ENCODE data around the gene NR2F1.

The NR2F1 gene

GRCh38 chr5:93616538-93617174 lies 33.6 kb downstream of the NR2F1 start:
- H3K4me3 ChIP-seq (ENCODE audit: low read length) = no peak overlapping the region
- no peaks in the 10 kb centered on the region for H3K9me3 ChIP-seq (ENCODE audit: control insufficient read depth, low read depth, low read length)
- H3K27ac ChIP-seq (ENCODE audit: low read length) = no peak overlapping the region
- peaks cover 98% of the 10 kb centered on the region for H3K27me3 ChIP-seq (ENCODE audit: control insufficient read depth, insufficient read depth, low read length)
- peaks cover 14% of the 10 kb centered on the region for H3K4me1 ChIP-seq (ENCODE audit: control insufficient read depth, low read depth, low read length)
- no peak overlapping the region for H3K9ac ChIP-seq (ENCODE audit: low read length)
- no peaks in the 10 kb centered on the region for H3K36me3 ChIP-seq (ENCODE audit: control insufficient read depth, low read depth, low read length)

- peaks cover 87% of the 10 kb centered on the region for H3K27me3 ChIP-seq (ENCODE audit: control insufficient read depth, insufficient read depth, low read length)
- peak overlapping the region; percentile 76 for H3K4me3 ChIP-seq (ENCODE audit: low read length)
Measured at GRCh38 chr5:93620487-93621326, 37.7 kb downstream of the NR2F1 start.

DNA sequence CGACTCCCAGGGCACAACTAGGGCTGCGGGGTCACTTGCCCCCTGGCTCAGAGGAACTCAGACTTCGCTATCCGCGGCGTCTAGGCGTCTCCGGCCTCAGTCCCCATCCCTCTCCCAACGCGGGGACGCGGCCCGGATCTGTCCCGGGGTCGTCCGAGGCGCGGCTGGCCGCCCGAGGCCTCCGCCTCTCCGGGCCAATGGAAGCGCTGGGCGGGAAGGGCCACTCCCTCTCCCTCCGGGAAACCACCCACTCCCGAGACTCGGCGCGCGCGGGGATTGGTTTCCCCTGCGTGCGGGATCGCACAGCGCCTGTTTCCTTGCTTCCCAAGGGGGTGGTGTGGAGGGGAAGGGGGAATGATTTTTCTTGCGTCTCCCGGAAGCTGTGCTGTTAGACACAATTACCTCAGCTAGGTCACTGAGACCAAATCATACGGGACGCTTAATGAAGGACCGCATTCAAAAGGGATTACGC lies 38.3 kb downstream of the NR2F1 start:
- Histone ChIP-seq H3K27me3 (ENCODE audit: control insufficient read depth, insufficient read depth, low read length) (peaks cover 80% of the 10 kb centered on the region), H3K9me3 (ENCODE audit: control insufficient read depth, low read depth, low read length) (no peaks in the 10 kb centered on the region), H3K9ac (ENCODE audit: low read length) (no peak overlapping the region), H3K27ac (ENCODE audit: low read length) (no peak overlapping the region), H3K4me1 (ENCODE audit: control insufficient read depth, low read depth, low read length) (peaks cover 8% of the 10 kb centered on the region), H3K4me3 (ENCODE audit: low read length) (peak overlapping the region; percentile 76), H3K36me3 (ENCODE audit: control insufficient read depth, low read depth, low read length) (no peaks in the 10 kb centered on the region)

More at GRCh38 chr5:93620487-93621326, 37.7 kb downstream of the NR2F1 start:
- H3K27ac ChIP-seq (ENCODE audit: low read length) = no peak overlapping the region
- no peaks in the 10 kb centered on the region for H3K9me3 ChIP-seq (ENCODE audit: control insufficient read depth, low read depth, low read length)
- no peaks in the 10 kb centered on the region for H3K36me3 ChIP-seq (ENCODE audit: control insufficient read depth, low read depth, low read length)
- peaks cover 8% of the 10 kb centered on the region for H3K4me1 ChIP-seq (ENCODE audit: control insufficient read depth, low read depth, low read length)
- no peak overlapping the region for H3K9ac ChIP-seq (ENCODE audit: low read length)

GRCh38 chr5:93622240-93622885 lies 39.3 kb downstream of the NR2F1 start:
- no peaks in the 10 kb centered on the region for H3K9me3 ChIP-seq (ENCODE audit: control insufficient read depth, low read depth, low read length)
- no peak overlapping the region for H3K9ac ChIP-seq (ENCODE audit: low read length)
- H3K27me3 ChIP-seq (ENCODE audit: control insufficient read depth, insufficient read depth, low read length) = peaks cover 70% of the 10 kb centered on the region
- H3K4me3 ChIP-seq (ENCODE audit: low read length) = no peak overlapping the region
- peaks cover 8% of the 10 kb centered on the region for H3K4me1 ChIP-seq (ENCODE audit: control insufficient read depth, low read depth, low read length)
- no peak overlapping the region for H3K27ac ChIP-seq (ENCODE audit: low read length)
- H3K36me3 ChIP-seq (ENCODE audit: control insufficient read depth, low read depth, low read length) = no peaks in the 10 kb centered on the region

- no peak overlapping the region for H3K9ac ChIP-seq (ENCODE audit: low read length)
- H3K4me3 ChIP-seq (ENCODE audit: low read length) = no peak overlapping the region
- no peaks in the 10 kb centered on the region for H3K9me3 ChIP-seq (ENCODE audit: control insufficient read depth, low read depth, low read length)
- no peak overlapping the region for H3K27ac ChIP-seq (ENCODE audit: low read length)
- peaks cover 8% of the 10 kb centered on the region for H3K4me1 ChIP-seq (ENCODE audit: control insufficient read depth, low read depth, low read length)
- H3K27me3 ChIP-seq (ENCODE audit: control insufficient read depth, insufficient read depth, low read length) = peaks cover 62% of the 10 kb centered on the region
- no peaks in the 10 kb centered on the region for H3K36me3 ChIP-seq (ENCODE audit: control insufficient read depth, low read depth, low read length)
Measured at GRCh38 chr5:93623153-93623552, 40.1 kb downstream of the NR2F1 start.

GRCh38 chr5:93626801-93627200 lies 43.8 kb downstream of the NR2F1 start:
- Histone ChIP-seq H3K36me3 (ENCODE audit: control insufficient read depth, low read depth, low read length) (no peaks in the 10 kb centered on the region), H3K4me3 (ENCODE audit: low read length) (no peak overlapping the region), H3K27me3 (ENCODE audit: control insufficient read depth, insufficient read depth, low read length) (peaks cover 28% of the 10 kb centered on the region), H3K4me1 (ENCODE audit: control insufficient read depth, low read depth, low read length) (no peaks in the 10 kb centered on the region), H3K27ac (ENCODE audit: low read length) (no peak overlapping the region), H3K9me3 (ENCODE audit: control insufficient read depth, low read depth, low read length) (no peaks in the 10 kb centered on the region), H3K9ac (ENCODE audit: low read length) (no peak overlapping the region)

- H3K9me3 ChIP-seq (ENCODE audit: control insufficient read depth, low read depth, low read length) = no peaks in the 10 kb centered on the region
- H3K27ac ChIP-seq (ENCODE audit: low read length) = no peak overlapping the region
- H3K4me3 ChIP-seq (ENCODE audit: low read length) = no peak overlapping the region
- H3K36me3 ChIP-seq (ENCODE audit: control insufficient read depth, low read depth, low read length) = no peaks in the 10 kb centered on the region
- no peak overlapping the region for H3K9ac ChIP-seq (ENCODE audit: low read length)
- no peaks in the 10 kb centered on the region for H3K4me1 ChIP-seq (ENCODE audit: control insufficient read depth, low read depth, low read length)
- H3K27me3 ChIP-seq (ENCODE audit: control insufficient read depth, insufficient read depth, low read length) = no peaks in the 10 kb centered on the region
Measured at GRCh38 chr5:93632327-93632726, 49.3 kb downstream of the NR2F1 start.

DNA sequence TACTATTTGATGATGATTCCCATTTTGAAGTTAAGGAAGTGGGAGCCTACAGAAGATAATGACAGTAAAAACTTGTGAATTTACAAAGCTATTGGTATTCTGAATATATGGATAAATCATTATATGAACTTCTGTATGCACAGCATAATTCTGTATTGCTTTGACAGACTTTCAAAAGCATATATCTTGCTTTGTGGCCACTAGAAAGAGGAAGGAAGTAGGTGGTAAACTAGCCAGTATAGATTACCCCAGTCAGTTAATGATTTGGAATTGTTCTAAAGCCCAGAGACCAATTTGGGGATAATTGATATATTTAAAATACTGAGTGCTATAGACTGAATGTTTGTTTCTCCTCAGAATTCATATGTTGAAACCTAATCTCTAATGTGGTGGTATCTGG lies 53.0 kb downstream of the NR2F1 start:
- Histone ChIP-seq H3K9me3 (ENCODE audit: control insufficient read depth, low read depth, low read length) (no peaks in the 10 kb centered on the region), H3K36me3 (ENCODE audit: control insufficient read depth, low read depth, low read length) (no peaks in the 10 kb centered on the region), H3K9ac (ENCODE audit: low read length) (no peak overlapping the region)

DNA sequence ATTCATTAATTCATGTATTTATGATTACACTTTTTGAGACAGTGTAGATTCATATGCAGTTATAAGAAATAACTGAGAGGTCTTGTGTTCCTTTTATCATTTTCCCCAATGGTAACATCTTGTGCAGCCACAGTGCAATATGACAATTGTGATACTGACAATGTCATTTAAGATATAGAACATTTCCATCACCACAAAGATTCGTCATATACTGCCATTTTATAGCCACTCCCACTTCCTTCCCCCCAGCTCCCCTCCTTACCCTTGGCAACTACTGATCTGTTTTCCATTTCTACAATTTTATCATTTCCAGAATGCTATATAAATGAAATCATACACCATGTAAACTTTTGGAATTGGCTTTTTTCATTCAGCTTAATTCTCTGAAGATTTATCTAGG lies 53.8 kb downstream of the NR2F1 start:
- no peaks in the 10 kb centered on the region for H3K9me3 ChIP-seq (ENCODE audit: control insufficient read depth, low read depth, low read length)
- H3K4me1 ChIP-seq (ENCODE audit: control insufficient read depth, low read depth, low read length) = no peaks in the 10 kb centered on the region
- H3K9ac ChIP-seq (ENCODE audit: low read length) = no peak overlapping the region
- no peaks in the 10 kb centered on the region for H3K36me3 ChIP-seq (ENCODE audit: control insufficient read depth, low read depth, low read length)
- no peaks in the 10 kb centered on the region for H3K27me3 ChIP-seq (ENCODE audit: control insufficient read depth, insufficient read depth, low read length)
- no peak overlapping the region for H3K4me3 ChIP-seq (ENCODE audit: low read length)
- H3K27ac ChIP-seq (ENCODE audit: low read length) = no peak overlapping the region

More for the DNA sequence above, 53.0 kb downstream of the NR2F1 start:
- Histone ChIP-seq H3K4me1 (ENCODE audit: control insufficient read depth, low read depth, low read length) (no peaks in the 10 kb centered on the region), H3K4me3 (ENCODE audit: low read length) (no peak overlapping the region), H3K27ac (ENCODE audit: low read length) (no peak overlapping the region), H3K27me3 (ENCODE audit: control insufficient read depth, insufficient read depth, low read length) (no peaks in the 10 kb centered on the region)

- Histone ChIP-seq H3K4me1 (ENCODE audit: control insufficient read depth, low read depth, low read length) (no peaks in the 10 kb centered on the region), H3K27me3 (ENCODE audit: control insufficient read depth, insufficient read depth, low read length) (no peaks in the 10 kb centered on the region), H3K36me3 (ENCODE audit: control insufficient read depth, low read depth, low read length) (no peaks in the 10 kb centered on the region), H3K27ac (ENCODE audit: low read length) (no peak overlapping the region), H3K9ac (ENCODE audit: low read length) (no peak overlapping the region), H3K9me3 (ENCODE audit: control insufficient read depth, low read depth, low read length) (no peaks in the 10 kb centered on the region), H3K4me3 (ENCODE audit: low read length) (no peak overlapping the region)
Measured at GRCh38 chr5:93637697-93638096, 54.7 kb downstream of the NR2F1 start.

DNA sequence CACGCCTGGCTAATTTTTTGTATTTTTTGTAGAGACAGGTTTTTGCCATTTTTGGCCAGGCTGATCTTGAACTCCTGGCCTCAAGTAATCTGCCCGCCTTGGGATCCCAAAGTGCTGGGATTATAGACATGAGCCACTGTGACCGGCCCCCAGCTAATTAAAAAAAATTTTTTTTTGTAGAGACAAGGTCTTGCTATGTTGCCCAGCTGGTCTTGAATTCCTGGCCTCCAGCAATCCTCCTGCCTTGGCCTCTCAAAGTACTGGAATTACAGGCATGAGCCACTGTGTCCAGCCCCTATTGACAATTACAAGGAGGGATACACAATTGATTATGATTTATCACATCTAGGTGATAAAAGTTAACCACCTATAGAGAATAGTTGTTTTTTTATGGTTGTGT lies 59.5 kb downstream of the NR2F1 start:
- H3K9me3 ChIP-seq (ENCODE audit: control insufficient read depth, low read depth, low read length) = no peaks in the 10 kb centered on the region
- no peaks in the 10 kb centered on the region for H3K36me3 ChIP-seq (ENCODE audit: control insufficient read depth, low read depth, low read length)
- no peak overlapping the region for H3K4me3 ChIP-seq (ENCODE audit: low read length)
- no peak overlapping the region for H3K9ac ChIP-seq (ENCODE audit: low read length)
- no peaks in the 10 kb centered on the region for H3K4me1 ChIP-seq (ENCODE audit: control insufficient read depth, low read depth, low read length)
- H3K27me3 ChIP-seq (ENCODE audit: control insufficient read depth, insufficient read depth, low read length) = no peaks in the 10 kb centered on the region
- no peak overlapping the region for H3K27ac ChIP-seq (ENCODE audit: low read length)

All from iPS-18a (cell line).